GM12891 (cell line): ENCODE results near the gene SLC1A3.

Source experiments
- POLR2A ChIP-seq: IDR thresholded peaks from 2 replicates; pipeline ENCODE4 v1.6.1; 2011; ENCODE audit warnings: low read depth, low read length, control low read depth
- POLR2AphosphoS5 ChIP-seq: IDR thresholded peaks from 2 replicates; pipeline ENCODE4 v1.6.1; 2011; ENCODE audit warnings: low read depth, low read length, control low read depth
- SPI1 ChIP-seq: IDR thresholded peaks from 2 replicates; pipeline ENCODE4 v1.6.1; 2011; ENCODE audit warnings: low read depth, low read length, control low read depth

- TF ChIP-seq POLR2A: no peak
- TF ChIP-seq POLR2AphosphoS5: no peak
- no peak for TF ChIP-seq SPI1
These were observed 5.4 kb upstream of the SLC1A3 start for GRCh38 chr5:36600917-36601527.
